Daoy (cell line): Measurements from ENCODE around the gene POU3F4. TPM values are rescaled to one million over a fixed set of nuclear protein-coding genes. Genes with fewer than 3 reads are reported as not detected.

Experiments
- DNase-seq: peaks from one replicate; pipeline ENCODE4 v3.0.0-alpha.2; 2015; ENCODE audit warnings: low read depth
- total RNA-seq: library from RNA; depleted of rRNA; stranded (reverse); fragments of >200 nt; shearing (Covaris generic); gene quantifications from 2 replicates; pipeline ENCODE4 v1.2.3, GENCODE V29; 2014; rRNA removed

POU3F4 gene
- 0.06 TPM in 1 of 2 replicates, not detected in the other for total RNA-seq

DNA sequence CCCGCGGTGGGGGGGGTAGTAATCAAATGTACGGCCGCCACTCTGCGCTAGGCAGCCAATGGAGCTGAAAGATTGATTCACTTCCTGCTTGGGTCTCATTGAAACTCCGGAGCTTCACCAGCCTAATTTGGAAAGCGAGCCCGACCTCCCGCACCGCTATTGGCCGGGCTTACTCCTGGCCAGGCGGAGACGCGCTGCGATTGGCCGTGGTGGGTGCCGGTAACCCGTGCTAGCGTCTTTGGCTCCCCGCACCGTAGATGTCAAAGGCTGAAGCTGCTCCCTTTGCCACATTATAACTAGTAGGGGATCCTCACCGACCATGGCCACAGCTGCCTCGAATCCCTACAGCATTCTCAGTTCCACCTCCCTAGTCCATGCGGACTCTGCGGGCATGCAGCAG lies at the start of gene POU3F4:
Gene POU3F4 (plus strand): TSS at position 285 of the 400 bp plus-strand sequence. CDS start 35 bp downstream, at position 320.
- DNase-seq, result peak; percentile 26

GRCh38 chrX:83469551-83469950 lies 38.5 kb upstream of the POU3F4 start:
- DNase-seq, result no peak

- DNase-seq, result no peak
Measured at GRCh38 chrX:83495898-83496297, 12.2 kb upstream of the POU3F4 start.

- DNase-seq, result no peak
Measured at GRCh38 chrX:83501003-83501402, 7.1 kb upstream of the POU3F4 start.

- DNase-seq, result no peak
Measured at GRCh38 chrX:83501530-83501929, 6.6 kb upstream of the POU3F4 start.

- DNase-seq, result no peak
Measured at GRCh38 chrX:83504721-83505479, 3.2 kb upstream of the POU3F4 start.

GRCh38 chrX:83508526-83509253 lies 600 bp downstream of the POU3F4 start:
- DNase-seq, result no peak

DNA sequence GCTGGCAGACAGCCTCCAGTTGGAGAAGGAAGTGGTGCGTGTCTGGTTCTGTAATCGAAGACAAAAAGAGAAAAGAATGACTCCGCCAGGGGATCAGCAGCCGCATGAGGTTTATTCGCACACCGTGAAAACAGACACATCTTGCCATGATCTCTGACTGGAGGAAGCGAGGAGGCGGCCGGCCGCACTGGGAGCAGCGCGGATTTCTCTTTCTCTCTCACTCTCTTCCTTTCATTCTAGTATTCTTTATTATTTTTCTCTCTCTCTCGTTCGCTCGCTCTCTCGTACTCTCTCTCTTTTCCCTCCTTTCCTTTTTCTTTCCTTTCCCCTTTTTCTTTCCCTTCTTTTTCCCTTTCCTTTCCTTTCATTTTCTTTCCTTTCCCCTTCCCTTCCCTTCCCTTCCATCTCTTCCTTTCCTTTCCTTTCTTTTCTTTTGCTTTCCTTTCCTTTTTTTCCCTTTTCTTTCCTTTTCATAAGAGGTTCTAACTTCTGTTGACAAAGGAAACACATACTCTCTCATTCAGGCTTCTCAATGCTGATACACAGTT lies 1.2 kb downstream of the POU3F4 start:
- no peak for DNase-seq

DNA sequence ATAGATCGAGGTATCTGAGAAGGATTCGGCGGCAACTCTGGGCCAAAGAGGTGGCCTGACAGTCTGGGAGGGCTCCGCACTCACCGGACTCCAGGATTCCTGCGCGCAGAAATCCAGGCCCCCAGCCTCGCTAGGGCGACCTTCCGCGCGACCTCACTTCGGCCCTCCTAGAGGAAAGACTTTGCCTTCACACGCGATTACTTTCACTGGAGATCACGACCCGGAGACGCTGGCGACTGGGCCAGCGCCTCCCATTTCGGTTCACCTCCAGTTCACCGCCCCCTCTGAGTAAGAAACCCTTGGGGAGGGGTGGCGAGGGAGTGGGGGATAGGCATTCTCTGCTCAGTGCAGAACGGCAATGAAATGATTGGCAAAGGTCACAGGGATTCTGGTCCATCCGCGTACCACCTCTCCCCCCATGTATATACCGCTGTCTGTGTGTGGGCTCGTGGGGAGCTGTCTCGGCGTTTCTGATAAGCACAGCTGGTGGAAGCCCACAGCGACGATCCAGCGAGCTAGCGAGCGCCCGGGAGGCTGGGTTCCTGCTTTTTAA lies 2.5 kb downstream of the POU3F4 start:
- no peak for DNase-seq

DNA sequence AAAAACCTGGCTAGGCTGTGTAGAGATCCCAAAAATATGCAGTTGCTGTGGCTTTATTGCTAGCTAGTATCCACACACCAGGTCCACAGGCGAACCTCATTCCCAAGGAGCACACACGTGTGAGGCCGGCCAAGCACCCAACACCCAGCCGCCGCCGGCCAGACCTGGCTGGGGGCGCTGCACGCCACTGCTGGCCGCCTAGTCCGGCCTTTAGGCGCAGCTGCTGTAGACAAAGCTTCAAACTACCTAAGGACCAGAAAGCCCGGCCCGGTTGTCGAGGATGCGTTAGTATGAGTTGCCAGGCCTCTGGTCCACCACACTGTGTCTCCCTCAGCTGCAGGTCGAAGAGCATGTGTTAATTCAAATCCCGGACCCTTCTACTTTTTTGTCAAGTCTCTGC lies 3.1 kb downstream of the POU3F4 start:
- no peak for DNase-seq

DNA sequence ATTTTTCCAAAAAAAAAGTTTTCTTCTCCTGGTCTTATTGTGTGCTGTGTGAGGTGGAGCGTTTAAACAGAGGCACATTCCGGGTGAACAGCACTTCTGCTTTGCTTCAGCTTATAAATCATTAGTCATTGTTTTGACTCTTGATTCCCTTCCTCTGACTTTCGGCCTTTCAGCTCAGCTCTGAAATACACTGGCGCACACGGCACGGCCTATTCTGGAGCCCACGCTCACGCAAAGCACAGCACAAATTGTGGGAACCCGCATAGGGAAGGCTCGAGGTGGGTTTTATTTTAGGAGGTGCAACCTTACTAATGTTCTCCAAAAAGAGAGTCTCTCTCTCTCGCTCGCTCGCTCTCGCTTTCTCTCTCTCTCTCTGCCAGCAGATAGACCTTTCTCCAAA lies 4.0 kb downstream of the POU3F4 start:
- no peak for DNase-seq

- no peak for DNase-seq
Measured at GRCh38 chrX:83516597-83516996, 8.5 kb downstream of the POU3F4 start.

- no peak for DNase-seq
Measured at GRCh38 chrX:83521905-83522304, 13.8 kb downstream of the POU3F4 start.

DNA sequence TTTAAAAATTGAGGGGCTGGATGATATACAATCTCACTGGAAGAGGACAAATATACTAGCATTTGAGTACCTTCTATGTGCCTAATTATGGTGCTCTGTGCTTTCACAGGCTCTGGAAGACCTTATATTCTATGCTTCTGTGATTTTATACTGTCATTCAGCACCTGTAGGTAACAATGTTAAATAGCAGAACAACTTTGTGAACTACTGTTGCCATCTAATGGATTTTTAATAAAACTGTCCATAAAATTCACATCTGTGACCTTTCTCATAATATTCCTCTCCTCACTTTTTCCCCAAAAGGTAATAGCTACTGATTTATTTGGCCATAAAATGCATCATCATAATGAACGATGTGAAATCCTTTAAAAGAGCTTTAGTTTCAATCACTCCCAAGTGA lies 21.9 kb downstream of the POU3F4 start:
- no peak for DNase-seq

DNA sequence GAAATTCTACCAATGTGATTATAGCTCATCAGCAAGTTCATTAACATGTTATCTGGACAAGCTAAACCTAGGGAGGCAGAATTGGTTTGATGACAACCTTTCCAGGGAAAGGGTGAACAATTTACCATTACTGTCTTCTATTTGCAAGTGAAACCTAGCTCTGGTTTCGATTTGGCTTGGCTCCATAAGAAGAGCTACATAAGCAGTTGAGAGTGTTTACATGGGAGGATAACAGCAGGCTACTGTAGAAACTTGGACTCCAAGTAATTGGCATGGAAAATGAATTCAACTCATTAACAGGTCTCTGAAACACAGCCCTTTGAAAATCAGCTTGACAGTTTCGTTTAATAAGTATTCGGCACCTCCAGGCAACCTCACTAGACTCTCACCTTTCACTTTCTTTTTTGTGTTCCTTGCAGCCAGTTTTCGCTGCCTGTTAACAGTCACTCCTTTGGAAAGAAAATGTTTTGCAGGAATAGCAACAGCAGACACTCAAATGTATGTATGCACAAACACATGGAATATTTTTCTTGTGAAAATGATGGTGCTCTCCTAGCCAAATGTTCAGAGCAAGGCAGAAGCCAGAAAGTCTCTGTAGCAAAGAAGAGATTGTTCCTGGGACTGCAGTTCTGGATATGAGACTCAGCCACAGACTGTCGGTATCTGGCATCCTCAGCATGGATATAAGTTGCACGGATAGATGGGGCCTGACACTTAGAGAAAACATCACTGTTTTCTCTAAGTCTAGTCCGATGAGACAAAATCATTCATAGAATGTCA lies 27.5 kb downstream of the POU3F4 start:
- DNase-seq, result no peak
